ENCODE data around the gene ACAD11. TPM values are rescaled to one million over a fixed set of nuclear protein-coding genes. Genes with fewer than 3 reads are reported as not detected.
"Not testable (repeated sequence)": the region's sequence is repeated elsewhere in the genome, so short reads cannot be mapped to it uniquely, and the experiment has no call there.

The ACAD11 gene
- total RNA-seq, 2 donors from 2014 or later, result 52.8 to 100 TPM

- Histone ChIP-seq H3K27ac (peak overlapping the region in 1 of 2 donors; percentile 64), H3K27me3 (replicated peaks; ENCODE audit: insufficient read depth) (no peaks in the 10 kb centered on the region), H3K36me3 (no peaks in the 10 kb centered on the region), H3K4me1 (ENCODE audit: control insufficient read depth in 1 of 2, low read depth in 2 of 2) (peaks cover 42 to 46% of the 10 kb centered on the region in 2 donors), H3K4me3 (no peak overlapping the region), H3K9me3 (no peaks in the 10 kb centered on the region)
- DNase-seq (ENCODE audit: low spot score) (no peak), ATAC-seq (ENCODE audit: insufficient number of reproducible peaks, low FRiP score, low read depth) (no peak)
- no peak for TF ChIP-seq CTCF (IDR thresholded peaks at IDR 0.05)
These were observed 36.0 kb downstream of the ACAD11 start for GRCh38 chr3:132623646-132624045.

- H3K4me1 ChIP-seq (ENCODE audit: control insufficient read depth in 1 of 2, low read depth in 2 of 2), result peaks cover 35 to 39% of the 10 kb centered on the region in 2 donors
- H3K9me3 ChIP-seq, result no peaks in the 10 kb centered on the region
- no peaks in the 10 kb centered on the region for H3K36me3 ChIP-seq
- peak overlapping the region in 1 of 2 donors; percentile 64 for H3K27ac ChIP-seq
- no peak for DNase-seq (ENCODE audit: low spot score)
- no peak for TF ChIP-seq CTCF (IDR thresholded peaks at IDR 0.05)
- no peak for ATAC-seq (ENCODE audit: insufficient number of reproducible peaks, low FRiP score, low read depth)
- H3K4me3 ChIP-seq, result no peak overlapping the region
- H3K27me3 ChIP-seq (replicated peaks; ENCODE audit: insufficient read depth), result no peaks in the 10 kb centered on the region
These were observed 36.8 kb downstream of the ACAD11 start for GRCh38 chr3:132622761-132623160.

- no peak for DNase-seq (ENCODE audit: low spot score)
- H3K4me1 ChIP-seq (ENCODE audit: control insufficient read depth in 1 of 2, low read depth in 2 of 2), result peaks cover 32 to 39% of the 10 kb centered on the region in 2 donors
- H3K36me3 ChIP-seq, result no peaks in the 10 kb centered on the region
- no peak for TF ChIP-seq CTCF (IDR thresholded peaks at IDR 0.05)
- H3K4me3 ChIP-seq, result no peak overlapping the region
- no peak for ATAC-seq (ENCODE audit: insufficient number of reproducible peaks, low FRiP score, low read depth)
- H3K9me3 ChIP-seq, result no peaks in the 10 kb centered on the region
- no peaks in the 10 kb centered on the region for H3K27me3 ChIP-seq (replicated peaks; ENCODE audit: insufficient read depth)
- peak overlapping the region in 1 of 2 donors; percentile 64 for H3K27ac ChIP-seq
These were observed 37.5 kb downstream of the ACAD11 start for GRCh38 chr3:132622148-132622547.

GRCh38 chr3:132616780-132617179 lies 42.8 kb downstream of the ACAD11 start:
- Histone ChIP-seq H3K4me3 (no peak overlapping the region), H3K4me1 (ENCODE audit: control insufficient read depth in 1 of 2, low read depth in 2 of 2) (peaks cover 10 to 15% of the 10 kb centered on the region in 2 donors), H3K27ac (no peak overlapping the region), H3K9me3 (no peaks in the 10 kb centered on the region), H3K36me3 (no peaks in the 10 kb centered on the region), H3K27me3 (replicated peaks; ENCODE audit: insufficient read depth) (no peaks in the 10 kb centered on the region)
- ATAC-seq (ENCODE audit: insufficient number of reproducible peaks, low FRiP score, low read depth) (no peak), DNase-seq (ENCODE audit: low spot score) (no peak)
- TF ChIP-seq CTCF (IDR thresholded peaks at IDR 0.05), result no peak

- ATAC-seq (ENCODE audit: insufficient number of reproducible peaks, low FRiP score, low read depth) (no peak), DNase-seq (ENCODE audit: low spot score) (no peak)
- Histone ChIP-seq H3K4me1 (ENCODE audit: control insufficient read depth in 1 of 2, low read depth in 2 of 2) (peaks cover 10 to 15% of the 10 kb centered on the region in 2 donors), H3K27me3 (replicated peaks; ENCODE audit: insufficient read depth) (no peaks in the 10 kb centered on the region), H3K36me3 (no peaks in the 10 kb centered on the region), H3K4me3 (no peak overlapping the region), H3K9me3 (no peaks in the 10 kb centered on the region), H3K27ac (no peak overlapping the region)
- no peak for TF ChIP-seq CTCF (IDR thresholded peaks at IDR 0.05)
These were observed 43.7 kb downstream of the ACAD11 start for GRCh38 chr3:132615881-132616280.

GRCh38 chr3:132615301-132615700 lies 44.3 kb downstream of the ACAD11 start:
- H3K36me3 ChIP-seq; H3K27me3 ChIP-seq (replicated peaks; ENCODE audit: insufficient read depth); DNase-seq (ENCODE audit: low spot score); H3K27ac ChIP-seq; ATAC-seq (ENCODE audit: insufficient number of reproducible peaks, low FRiP score, low read depth); H3K4me3 ChIP-seq; H3K9me3 ChIP-seq; H3K4me1 ChIP-seq (ENCODE audit: control insufficient read depth in 1 of 2, low read depth in 2 of 2): not testable (repeated sequence)

GRCh38 chr3:132606620-132607019 lies 53.0 kb downstream of the ACAD11 start:
- Histone ChIP-seq H3K4me3 (peak overlapping the region; percentile 9), H3K27ac (peak overlapping the region; percentile 78 to 86), H3K9me3 (peaks cover 14% of the 10 kb centered on the region), H3K4me1 (ENCODE audit: control insufficient read depth in 1 of 2, low read depth in 2 of 2) (peaks cover 20 to 36% of the 10 kb centered on the region in 2 donors)
- not testable (repeated sequence) for H3K27me3 ChIP-seq (replicated peaks; ENCODE audit: insufficient read depth); ATAC-seq (ENCODE audit: insufficient number of reproducible peaks, low FRiP score, low read depth); H3K36me3 ChIP-seq; DNase-seq (ENCODE audit: low spot score)

All from thoracic aorta (tissue), 2 donors.